ENCODE results near the gene CDKN1C. TPM values are rescaled to one million over a fixed set of nuclear protein-coding genes. Genes with fewer than 3 reads are reported as not detected.

Gene CDKN1C
- total and polyA plus RNA-seq, 2 of the 8 experiments (the other 6 are each of a cell fraction or from before 2014, with no cell fraction given), result 12.8 to 14.1 TPM

DNA sequence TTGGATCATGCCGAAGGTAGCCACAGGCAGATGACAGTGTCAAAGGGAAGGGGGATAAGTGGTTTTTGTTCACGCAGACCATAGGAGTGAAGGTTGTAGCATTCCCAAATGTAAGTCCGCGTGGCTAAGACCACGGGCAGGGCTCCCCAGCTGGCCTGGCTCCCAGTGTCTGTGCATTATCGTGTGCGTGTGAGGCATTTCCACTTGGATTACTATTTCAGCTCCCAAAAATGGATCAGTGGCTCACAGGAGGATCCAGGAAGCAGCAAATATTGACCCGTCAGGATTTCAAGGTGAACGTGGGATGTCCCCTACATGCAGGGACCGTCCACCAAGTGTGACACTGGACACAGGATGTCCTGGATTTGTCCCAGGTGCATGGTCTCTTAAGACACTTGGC is 10.6 kb downstream of the CDKN1C start:
- H4K20me1 ChIP-seq (replicated peaks in 1 of 2; ENCODE audit: control insufficient read depth in 1 of 2, insufficient read depth in 2 of 2, low read length in 2 of 2), result no peaks in the 10 kb centered on the region
- H3K23me2 ChIP-seq (ENCODE audit: low read depth, low read length), result no peaks in the 10 kb centered on the region; the same call in 1 of the 2 replicates
- no peak overlapping the region for H3K18ac ChIP-seq (ENCODE audit: extremely low read depth, low read length)
- 0 out of 2 replicates have a peak overlapping the region, but pooled peaks have one; percentile 49 for H2AK5ac ChIP-seq (ENCODE audit: low read depth, low read length)
- peaks cover 0 to 14% (median 7%) of the 10 kb centered on the region in 4 experiments; a peak in 4 of 7 replicates for H3K4me1 ChIP-seq (replicated peaks in 1 of 4; ENCODE audit: control insufficient read depth in 3 of 4, insufficient read depth in 4 of 4, low read length in 3 of 4)
- no peak overlapping the region for H4K91ac ChIP-seq (replicated peaks; ENCODE audit: insufficient read length, low read length)
- no peak overlapping the region for H3K27ac ChIP-seq (ENCODE audit: low read depth, low read length)
- no peaks in the 10 kb centered on the region for H3K79me2 ChIP-seq (ENCODE audit: control insufficient read depth in 1 of 2, insufficient read depth in 2 of 2, low read length in 2 of 2)
- H2BK120ac ChIP-seq (replicated peaks; ENCODE audit: low read depth, low read length), result no peak overlapping the region
- no peak overlapping the region for H2BK15ac ChIP-seq (ENCODE audit: low read length)
- H3K4ac ChIP-seq (replicated peaks; ENCODE audit: insufficient read length, low read depth, low read length), result no peak overlapping the region
- no peaks in the 10 kb centered on the region for H3K36me3 ChIP-seq (ENCODE audit: control insufficient read depth in 2 of 4, insufficient read depth in 4 of 4, low read length in 3 of 4)
- H4K8ac ChIP-seq (ENCODE audit: extremely low read depth, insufficient read depth, low read length), result no peak overlapping the region
- H3K9me3 ChIP-seq (ENCODE audit: insufficient read depth in 2 of 2, low read depth in 1 of 2, low read length in 1 of 2), result peaks cover 0 to 2% of the 10 kb centered on the region in 2 experiments; a peak in 1 of 4 replicates
- peaks cover 10 to 53% (median 37%) of the 10 kb centered on the region in 4 experiments for H3K27me3 ChIP-seq (replicated peaks in 1 of 4; ENCODE audit: control insufficient read depth in 3 of 4, extremely low read depth in 1 of 4, insufficient read depth in 3 of 4, low read length in 3 of 4)
- H4K5ac ChIP-seq (ENCODE audit: insufficient read length, low read depth, low read length), result no peak overlapping the region
- no peak overlapping the region for H2BK20ac ChIP-seq (ENCODE audit: low read length)
- no peak overlapping the region for H2BK5ac ChIP-seq (ENCODE audit: low read depth, low read length)
- ChIA-PET CTCF (ENCODE audit: partially characterized antibody) (interaction anchor here (0.6 to 2.0 kb wide), 7 partner anchors 9 to 343 kb away, joined by 3 to 4 read pairs (median 4); no protein-coding TSS in a partner anchor), POLR2A (ENCODE audit: partially characterized antibody) (interaction anchor here (1.2 kb wide), 1 partner anchor 11 kb away, joined by 3 read pairs; the partner anchor contains the start of gene CDKN1C)
- H2AFZ ChIP-seq (ENCODE audit: low read length), result no peak overlapping the region
- DNase-seq (ENCODE audit: low read depth in 1 of 2, low spot score in 2 of 2) (no peak), FAIRE-seq (no peak)
- H3K9ac ChIP-seq (replicated peaks in 1 of 4; ENCODE audit: extremely low read depth in 1 of 4, low read depth in 3 of 4, low read length in 3 of 4), result no peak overlapping the region
- no peak overlapping the region for H3K23ac ChIP-seq (ENCODE audit: insufficient read length)
- H3K4me3 ChIP-seq (ENCODE audit: extremely low read depth in 1 of 4, insufficient read depth in 2 of 4, low read depth in 3 of 4, low read length in 4 of 4), result no peak overlapping the region
- H3K4me2 ChIP-seq (ENCODE audit: insufficient read depth in 1 of 2, low read depth in 2 of 2, low read length in 2 of 2), result no peak overlapping the region
- H3K56ac ChIP-seq (replicated peaks; ENCODE audit: insufficient read length, low read depth, low read length), result no peak overlapping the region
- peak overlapping the region; percentile 39; the same call in 1 of the 2 replicates for H2BK12ac ChIP-seq (ENCODE audit: low read depth, low read length)
- H3K14ac ChIP-seq (ENCODE audit: insufficient read length), result no peak overlapping the region
- 96% methylated on average over 10 of the region's 10 CpGs; no CpG with 5 or more reads in 1 of the 2 experiments for WGBS, 2 experiments (ENCODE audit: extremely low coverage in 1 of 2, insufficient coverage in 1 of 2, insufficient read length in 1 of 2, insufficient replicate concordance in 2 of 2, low coverage in 1 of 2, low lambda C conversion rate in 2 of 2, missing lambda C conversion rate in 1 of 2)
- no peaks in the 10 kb centered on the region for H3K79me1 ChIP-seq (ENCODE audit: low read depth, low read length)
- TF ChIP-seq KDM1A (IDR thresholded peaks at IDR 0.05; ENCODE audit: borderline replicate concordance, low read length), result no peak
- no peak for TF ChIP-seq JUN (IDR thresholded peaks at IDR 0.05; ENCODE audit: low read depth, low read length)
- no peak for TF ChIP-seq PHF8 (conservative IDR thresholded peaks at IDR 0.05; ENCODE audit: low read depth, low read length)
- TF ChIP-seq TCF12 (IDR thresholded peaks at IDR 0.05; ENCODE audit: low read depth, low read length), result no peak
- no peak for TF ChIP-seq BCL11A (IDR thresholded peaks at IDR 0.05; ENCODE audit: low read depth in 2 of 2, low read length in 2 of 2)
- TF ChIP-seq RAD21 (IDR thresholded peaks at IDR 0.05 in 1 of 2, conservative IDR thresholded peaks at IDR 0.05 in 1 of 2; ENCODE audit: low read depth in 2 of 2, low read length in 2 of 2), result no peak
- no peak for TF ChIP-seq NANOG (IDR thresholded peaks at IDR 0.05; ENCODE audit: insufficient read depth, low read depth, low read length, poor library complexity, severe bottlenecking)
- TF ChIP-seq SIN3A (conservative IDR thresholded peaks at IDR 0.05 in 1 of 2, IDR thresholded peaks at IDR 0.05 in 1 of 2; ENCODE audit: low read depth in 1 of 2, low read length in 2 of 2), result no peak
- TF ChIP-seq SAP30 (IDR thresholded peaks at IDR 0.05; ENCODE audit: insufficient read depth, insufficient replicate concordance, low read length), result no peak
- TF ChIP-seq JUND (IDR thresholded peaks at IDR 0.05; ENCODE audit: low read length), result no peak
- TF ChIP-seq NRF1 (IDR thresholded peaks at IDR 0.05; ENCODE audit: low read depth, low read length), result no peak
- no peak for TF ChIP-seq ASH2L (IDR thresholded peaks at IDR 0.05; ENCODE audit: low read length)
- TF ChIP-seq ZNF274 (IDR thresholded peaks at IDR 0.05; ENCODE audit: borderline replicate concordance, extremely low read depth, low read length), result no peak

Measured in H1 (cell line).